Measurements from ENCODE around the gene COQ7.

COQ7 gene

GRCh38 chr16:19109288-19109664 is 41.9 kb downstream of the COQ7 start:
- Histone ChIP-seq H3K9me3 (ENCODE audit: control insufficient read depth, low read length) (no peaks in the 10 kb centered on the region), H3K27me3 (replicated peaks; ENCODE audit: control insufficient read depth, insufficient read depth, low read length, poor library complexity, severe bottlenecking) (peaks cover 5% of the 10 kb centered on the region), H3K4me3 (ENCODE audit: insufficient read depth, low read depth, low read length, poor library complexity, severe bottlenecking) (no peak overlapping the region), H3K27ac (ENCODE audit: insufficient read depth, low read length, poor library complexity, severe bottlenecking) (no peak overlapping the region), H3K4me1 (ENCODE audit: control insufficient read depth, insufficient read depth, low read length, poor library complexity, severe bottlenecking) (no peaks in the 10 kb centered on the region), H3K36me3 (ENCODE audit: control insufficient read depth, insufficient read depth, low read length) (no peaks in the 10 kb centered on the region)
- no peak for DNase-seq

DNA sequence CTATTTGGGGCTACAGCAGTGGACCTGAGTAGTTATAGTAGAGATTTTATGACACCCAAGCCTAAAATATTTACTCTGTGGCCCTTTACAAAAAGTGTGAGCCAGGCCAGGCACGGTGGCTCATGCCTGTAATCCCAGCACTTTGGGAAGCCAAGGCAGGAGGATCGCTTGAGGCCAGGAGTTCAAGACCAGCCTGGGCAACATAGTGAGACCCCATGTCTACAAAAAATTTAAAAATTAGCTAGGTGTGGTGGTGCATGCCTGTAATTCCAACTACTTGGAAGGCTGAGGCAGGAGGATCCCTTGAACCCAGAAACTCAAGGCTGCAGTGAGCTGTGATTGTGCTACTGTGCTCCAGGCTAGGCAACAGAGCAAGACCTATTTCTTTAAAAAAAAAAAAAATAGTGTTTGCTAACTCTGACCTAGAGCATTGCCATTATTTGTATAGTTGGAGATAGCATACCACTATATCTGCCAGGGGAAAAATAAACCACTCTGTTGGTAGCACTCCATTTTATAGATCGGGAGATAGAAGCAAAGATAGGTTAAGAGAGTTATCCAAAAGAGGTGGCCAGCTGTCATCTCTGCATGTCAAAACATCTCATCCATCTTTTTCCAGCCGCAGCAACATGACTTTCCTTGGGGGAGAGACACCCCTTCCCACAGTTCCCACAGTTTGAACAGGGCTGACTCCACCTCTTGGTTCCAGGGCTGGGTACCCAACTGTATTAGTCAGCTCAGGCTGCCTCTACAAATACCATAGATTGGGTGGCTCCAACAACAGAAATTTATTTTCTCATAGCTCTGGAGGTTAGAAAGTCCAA is 43.3 kb downstream of the COQ7 start:
- H3K9me3 ChIP-seq (ENCODE audit: control insufficient read depth, low read length): no peaks in the 10 kb centered on the region

GRCh38 chr16:19112099-19112407 is 44.6 kb downstream of the COQ7 start:
- peaks cover 9% of the 10 kb centered on the region for H3K27me3 ChIP-seq (replicated peaks; ENCODE audit: control insufficient read depth, insufficient read depth, low read length, poor library complexity, severe bottlenecking)
- H3K27ac ChIP-seq (ENCODE audit: insufficient read depth, low read length, poor library complexity, severe bottlenecking): no peak overlapping the region
- no peaks in the 10 kb centered on the region for H3K4me1 ChIP-seq (ENCODE audit: control insufficient read depth, insufficient read depth, low read length, poor library complexity, severe bottlenecking)
- DNase-seq: no peak
- H3K36me3 ChIP-seq (ENCODE audit: control insufficient read depth, insufficient read depth, low read length): no peaks in the 10 kb centered on the region
- H3K9me3 ChIP-seq (ENCODE audit: control insufficient read depth, low read length): no peaks in the 10 kb centered on the region
- H3K4me3 ChIP-seq (ENCODE audit: insufficient read depth, low read depth, low read length, poor library complexity, severe bottlenecking): no peak overlapping the region

More for the DNA sequence above, 43.3 kb downstream of the COQ7 start:
- Histone ChIP-seq H3K4me3 (ENCODE audit: insufficient read depth, low read depth, low read length, poor library complexity, severe bottlenecking) (no peak overlapping the region), H3K36me3 (ENCODE audit: control insufficient read depth, insufficient read depth, low read length) (no peaks in the 10 kb centered on the region), H3K4me1 (ENCODE audit: control insufficient read depth, insufficient read depth, low read length, poor library complexity, severe bottlenecking) (no peaks in the 10 kb centered on the region), H3K27me3 (replicated peaks; ENCODE audit: control insufficient read depth, insufficient read depth, low read length, poor library complexity, severe bottlenecking) (peaks cover 9% of the 10 kb centered on the region), H3K27ac (ENCODE audit: insufficient read depth, low read length, poor library complexity, severe bottlenecking) (no peak overlapping the region)
- no peak for DNase-seq

GRCh38 chr16:19113577-19114358 is 46.4 kb downstream of the COQ7 start, which contains the start of gene ITPRIPL2:
Gene ITPRIPL2, plus strand, starts transcription at chr16:19113964. Its CDS starts 498 bp downstream, at chr16:19114462.
- H3K4me1 ChIP-seq (ENCODE audit: control insufficient read depth, insufficient read depth, low read length, poor library complexity, severe bottlenecking): no peaks in the 10 kb centered on the region
- peaks cover 9% of the 10 kb centered on the region for H3K27me3 ChIP-seq (replicated peaks; ENCODE audit: control insufficient read depth, insufficient read depth, low read length, poor library complexity, severe bottlenecking)
- no peak for DNase-seq
- no peaks in the 10 kb centered on the region for H3K9me3 ChIP-seq (ENCODE audit: control insufficient read depth, low read length)
- no peaks in the 10 kb centered on the region for H3K36me3 ChIP-seq (ENCODE audit: control insufficient read depth, insufficient read depth, low read length)
- H3K4me3 ChIP-seq (ENCODE audit: insufficient read depth, low read depth, low read length, poor library complexity, severe bottlenecking): no peak within 1 kb of the TSS
- no peak within 1 kb of the TSS for H3K27ac ChIP-seq (ENCODE audit: insufficient read depth, low read length, poor library complexity, severe bottlenecking)

GRCh38 chr16:19114359-19115147 is 47.1 kb downstream of the COQ7 start:
- Histone ChIP-seq H3K4me1 (ENCODE audit: control insufficient read depth, insufficient read depth, low read length, poor library complexity, severe bottlenecking) (no peaks in the 10 kb centered on the region), H3K9me3 (ENCODE audit: control insufficient read depth, low read length) (no peaks in the 10 kb centered on the region), H3K27me3 (replicated peaks; ENCODE audit: control insufficient read depth, insufficient read depth, low read length, poor library complexity, severe bottlenecking) (peaks cover 6% of the 10 kb centered on the region), H3K4me3 (ENCODE audit: insufficient read depth, low read depth, low read length, poor library complexity, severe bottlenecking) (no peak overlapping the region), H3K27ac (ENCODE audit: insufficient read depth, low read length, poor library complexity, severe bottlenecking) (no peak overlapping the region), H3K36me3 (ENCODE audit: control insufficient read depth, insufficient read depth, low read length) (no peaks in the 10 kb centered on the region)
- no peak for DNase-seq

DNA sequence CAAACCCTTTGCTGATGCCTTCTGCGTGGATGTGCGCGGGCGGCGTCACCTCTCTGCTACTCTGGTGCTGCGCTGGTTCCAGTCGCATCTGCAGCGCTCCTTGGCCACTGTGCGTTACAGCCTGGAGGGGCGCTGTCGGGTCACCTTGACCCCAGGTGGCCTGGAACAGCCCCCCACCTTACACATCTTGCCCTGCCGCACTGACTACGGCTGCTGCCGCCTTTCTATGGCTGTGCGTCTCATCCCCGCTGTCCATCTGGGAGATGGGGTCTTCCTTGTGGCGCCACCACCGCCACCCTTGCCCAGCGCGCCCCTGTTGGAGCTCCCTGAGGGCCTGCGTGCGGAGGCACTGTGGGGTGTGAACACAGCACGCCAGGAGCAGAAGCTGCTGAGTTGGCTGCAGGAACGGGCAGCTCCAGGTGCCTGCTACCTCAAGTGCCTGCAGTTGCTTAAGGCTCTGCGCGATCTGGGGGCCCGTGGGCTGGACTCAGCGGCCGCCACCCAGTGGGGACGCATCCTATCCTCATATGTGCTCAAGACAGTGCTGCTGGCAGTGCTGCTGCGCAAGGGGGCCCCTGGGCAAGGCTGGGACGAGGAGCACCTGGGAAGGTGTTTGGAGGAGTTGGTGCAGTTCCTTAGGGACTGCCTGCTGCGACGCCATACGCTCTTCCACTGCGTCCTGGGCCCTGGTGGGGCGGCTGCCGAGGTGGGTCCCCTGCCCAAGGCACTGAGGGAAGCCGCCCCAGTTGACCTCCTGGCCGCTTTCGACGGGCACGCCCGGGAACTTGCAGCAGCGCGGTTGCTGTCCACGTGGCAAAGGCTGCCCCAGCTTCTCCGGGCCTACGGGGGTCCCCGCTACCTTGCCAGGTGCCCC is 48.0 kb downstream of the COQ7 start:
- no peak overlapping the region for H3K4me3 ChIP-seq (ENCODE audit: insufficient read depth, low read depth, low read length, poor library complexity, severe bottlenecking)
- H3K4me1 ChIP-seq (ENCODE audit: control insufficient read depth, insufficient read depth, low read length, poor library complexity, severe bottlenecking): no peaks in the 10 kb centered on the region
- no peaks in the 10 kb centered on the region for H3K36me3 ChIP-seq (ENCODE audit: control insufficient read depth, insufficient read depth, low read length)
- DNase-seq: no peak
- no peak overlapping the region for H3K27ac ChIP-seq (ENCODE audit: insufficient read depth, low read length, poor library complexity, severe bottlenecking)
- peaks cover 5% of the 10 kb centered on the region for H3K27me3 ChIP-seq (replicated peaks; ENCODE audit: control insufficient read depth, insufficient read depth, low read length, poor library complexity, severe bottlenecking)
- no peaks in the 10 kb centered on the region for H3K9me3 ChIP-seq (ENCODE audit: control insufficient read depth, low read length)

DNA sequence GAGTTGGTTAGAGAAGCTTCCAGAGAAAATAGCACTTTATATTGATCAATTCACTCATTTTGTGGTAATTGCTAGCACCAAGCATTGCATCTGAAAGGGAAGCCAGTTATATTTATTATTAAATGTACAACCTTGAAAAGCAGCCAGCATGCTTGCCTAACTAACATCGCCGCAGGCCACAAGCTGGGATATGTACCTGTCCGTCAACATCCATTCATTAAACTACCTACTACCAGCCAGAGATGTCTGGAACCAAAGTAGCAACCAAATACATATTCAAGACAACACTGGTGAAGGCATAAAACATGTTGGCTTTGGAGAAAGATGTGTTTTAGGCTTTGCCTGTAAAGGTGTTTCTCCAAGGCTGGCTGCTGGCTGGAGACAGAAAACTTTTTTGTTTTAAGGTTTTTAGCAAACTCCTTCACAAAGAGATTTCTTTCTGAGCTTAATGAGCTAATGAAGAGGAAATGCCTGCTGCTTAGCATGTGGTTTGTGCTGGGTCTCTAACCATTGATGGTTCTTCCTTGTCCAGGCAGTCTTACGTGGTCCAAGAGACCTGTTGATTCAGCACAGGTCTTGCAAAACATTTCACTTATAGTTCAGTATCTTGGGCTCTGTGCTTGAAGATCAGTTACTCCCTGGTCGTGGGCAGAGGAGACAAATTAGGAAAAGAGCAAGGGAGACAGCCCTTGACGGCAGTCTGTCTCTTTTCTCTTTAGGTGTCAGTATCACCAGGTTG is 49.5 kb downstream of the COQ7 start:
- H3K27ac ChIP-seq (ENCODE audit: insufficient read depth, low read length, poor library complexity, severe bottlenecking): no peak overlapping the region
- no peak for DNase-seq
- H3K9me3 ChIP-seq (ENCODE audit: control insufficient read depth, low read length): no peaks in the 10 kb centered on the region
- no peaks in the 10 kb centered on the region for H3K4me1 ChIP-seq (ENCODE audit: control insufficient read depth, insufficient read depth, low read length, poor library complexity, severe bottlenecking)
- H3K36me3 ChIP-seq (ENCODE audit: control insufficient read depth, insufficient read depth, low read length): no peaks in the 10 kb centered on the region
- H3K27me3 ChIP-seq (replicated peaks; ENCODE audit: control insufficient read depth, insufficient read depth, low read length, poor library complexity, severe bottlenecking): peaks cover 5% of the 10 kb centered on the region
- H3K4me3 ChIP-seq (ENCODE audit: insufficient read depth, low read depth, low read length, poor library complexity, severe bottlenecking): no peak overlapping the region

GRCh38 chr16:19118938-19119431 is 51.6 kb downstream of the COQ7 start:
- Histone ChIP-seq H3K36me3 (ENCODE audit: control insufficient read depth, insufficient read depth, low read length) (no peaks in the 10 kb centered on the region), H3K4me3 (ENCODE audit: insufficient read depth, low read depth, low read length, poor library complexity, severe bottlenecking) (no peak overlapping the region), H3K4me1 (ENCODE audit: control insufficient read depth, insufficient read depth, low read length, poor library complexity, severe bottlenecking) (no peaks in the 10 kb centered on the region), H3K9me3 (ENCODE audit: control insufficient read depth, low read length) (no peaks in the 10 kb centered on the region), H3K27ac (ENCODE audit: insufficient read depth, low read length, poor library complexity, severe bottlenecking) (no peak overlapping the region), H3K27me3 (replicated peaks; ENCODE audit: control insufficient read depth, insufficient read depth, low read length, poor library complexity, severe bottlenecking) (peaks cover 5% of the 10 kb centered on the region)
- DNase-seq: no peak

GRCh38 chr16:19119564-19119963 is 52.1 kb downstream of the COQ7 start:
- no peak overlapping the region for H3K4me3 ChIP-seq (ENCODE audit: insufficient read depth, low read depth, low read length, poor library complexity, severe bottlenecking)
- no peak for DNase-seq
- H3K27ac ChIP-seq (ENCODE audit: insufficient read depth, low read length, poor library complexity, severe bottlenecking): no peak overlapping the region
- H3K36me3 ChIP-seq (ENCODE audit: control insufficient read depth, insufficient read depth, low read length): no peaks in the 10 kb centered on the region
- no peaks in the 10 kb centered on the region for H3K9me3 ChIP-seq (ENCODE audit: control insufficient read depth, low read length)
- peaks cover under 1% of the 10 kb centered on the region for H3K27me3 ChIP-seq (replicated peaks; ENCODE audit: control insufficient read depth, insufficient read depth, low read length, poor library complexity, severe bottlenecking)
- no peaks in the 10 kb centered on the region for H3K4me1 ChIP-seq (ENCODE audit: control insufficient read depth, insufficient read depth, low read length, poor library complexity, severe bottlenecking)
